GM19238 (cell line): ENCODE data around the gene SNX13.

Experiments used
- DNase-seq: peaks from one replicate; pipeline ENCODE4 v3.0.0; 2011; ENCODE audit warnings: low spot score; ENCODE audit not compliant: insufficient read length

Gene SNX13

GRCh38 chr7:17781491-17782215, 158.6 kb downstream of the SNX13 start:
- DNase-seq = no peak

GRCh38 chr7:17779381-17779780, 160.9 kb downstream of the SNX13 start:
- DNase-seq = no peak

GRCh38 chr7:17774716-17775288, 165.5 kb downstream of the SNX13 start:
- DNase-seq = no peak

GRCh38 chr7:17774248-17774647, 166.0 kb downstream of the SNX13 start:
- DNase-seq = no peak

GRCh38 chr7:17773289-17773626, 167.0 kb downstream of the SNX13 start:
- no peak for DNase-seq

- no peak for DNase-seq
These were observed 167.6 kb downstream of the SNX13 start for GRCh38 chr7:17772581-17773288.

DNA sequence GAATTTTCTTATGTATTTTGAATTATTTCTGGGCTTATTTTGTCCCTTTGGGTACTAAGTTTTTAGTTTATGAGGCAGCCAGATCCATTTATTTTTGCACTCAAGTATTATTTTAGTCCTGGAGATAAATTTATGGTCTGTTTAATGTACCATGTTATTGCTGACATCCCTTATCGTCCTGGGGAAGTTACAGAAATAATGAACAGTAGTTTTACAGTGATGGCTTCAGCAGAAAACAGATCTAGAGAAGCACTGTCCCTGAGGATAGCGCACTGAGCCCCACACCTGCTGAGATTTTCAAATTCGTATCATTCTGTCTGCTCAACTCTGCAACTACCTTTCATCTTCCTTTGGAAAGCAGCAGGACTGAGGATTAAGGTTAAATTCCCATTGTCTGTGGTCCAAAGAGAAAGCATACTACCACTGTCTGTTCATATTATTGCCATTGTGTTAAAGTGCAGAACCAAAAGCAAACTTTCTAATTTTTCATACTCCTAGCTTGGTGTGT, 168.3 kb downstream of the SNX13 start:
- no peak for DNase-seq

DNA sequence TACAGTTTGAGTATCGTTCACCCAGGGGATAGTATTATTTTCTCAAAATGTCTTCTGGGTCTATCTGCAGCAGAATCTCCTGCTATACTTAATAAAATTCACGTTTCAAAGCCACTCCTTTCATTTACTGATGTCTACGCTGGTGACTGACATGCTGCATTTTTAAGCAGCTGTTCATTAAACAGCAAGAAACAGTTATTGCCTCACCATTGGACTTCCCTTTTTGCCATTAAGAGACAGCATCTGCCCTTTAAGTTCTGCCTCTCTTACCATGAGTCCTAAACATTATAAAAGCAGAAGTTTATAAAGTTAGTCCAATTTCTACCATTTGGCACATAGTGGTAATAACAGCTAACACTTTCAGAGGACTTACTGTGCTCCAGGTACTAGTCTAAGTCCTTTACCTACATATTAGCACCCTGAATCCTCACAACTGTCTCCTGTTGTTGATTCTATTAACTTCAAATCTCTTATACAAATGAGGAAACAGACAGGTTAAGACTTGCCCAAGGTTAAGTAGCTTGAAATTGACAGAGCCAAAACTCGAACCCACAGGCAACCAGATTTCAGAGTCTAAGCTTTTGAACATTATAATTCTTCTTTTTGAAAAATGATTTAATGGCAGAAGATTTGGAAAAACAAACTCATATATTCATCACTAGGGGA, 169.5 kb downstream of the SNX13 start:
- no peak for DNase-seq

DNA sequence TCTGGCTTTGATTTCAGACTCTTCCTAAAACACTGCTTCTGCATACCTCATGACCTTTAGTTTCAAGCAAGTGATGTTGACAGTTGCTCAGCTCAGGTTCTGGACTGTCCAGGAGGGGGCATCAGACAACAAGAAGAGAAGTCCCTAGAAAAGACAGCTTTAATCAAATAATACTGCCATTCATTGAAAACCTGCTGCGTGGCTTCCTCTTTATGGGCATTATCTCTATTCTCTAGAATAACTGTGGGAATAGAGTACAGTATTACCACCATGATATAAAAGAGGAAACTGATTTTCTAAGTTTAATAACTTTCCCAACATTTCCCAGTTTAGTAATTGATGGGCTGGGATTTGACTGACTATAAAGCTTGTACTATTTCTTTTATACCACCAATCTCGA, 170.4 kb downstream of the SNX13 start:
- peak; percentile 2 for DNase-seq

DNA sequence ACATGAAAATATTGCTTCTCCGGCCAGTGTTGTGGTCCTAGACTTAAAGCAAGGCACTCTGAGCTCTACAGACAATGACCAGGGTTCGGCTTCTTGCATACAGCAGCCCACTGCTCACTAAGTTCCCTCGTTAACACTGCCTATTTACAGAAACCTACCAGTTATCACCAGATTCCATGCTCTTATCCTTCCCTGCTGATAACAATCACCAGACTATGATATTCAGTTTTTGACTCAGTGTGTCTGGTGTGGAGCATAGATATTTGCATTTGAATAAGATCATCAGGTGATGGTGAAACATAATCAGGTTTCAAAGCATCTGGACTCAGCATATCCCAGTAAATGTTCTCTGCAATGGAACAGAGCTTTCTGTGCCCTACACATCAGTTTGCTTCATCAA, 182.3 kb downstream of the SNX13 start:
- DNase-seq = no peak

GRCh38 chr7:17746020-17746530, 194.2 kb downstream of the SNX13 start:
- no peak for DNase-seq

DNA sequence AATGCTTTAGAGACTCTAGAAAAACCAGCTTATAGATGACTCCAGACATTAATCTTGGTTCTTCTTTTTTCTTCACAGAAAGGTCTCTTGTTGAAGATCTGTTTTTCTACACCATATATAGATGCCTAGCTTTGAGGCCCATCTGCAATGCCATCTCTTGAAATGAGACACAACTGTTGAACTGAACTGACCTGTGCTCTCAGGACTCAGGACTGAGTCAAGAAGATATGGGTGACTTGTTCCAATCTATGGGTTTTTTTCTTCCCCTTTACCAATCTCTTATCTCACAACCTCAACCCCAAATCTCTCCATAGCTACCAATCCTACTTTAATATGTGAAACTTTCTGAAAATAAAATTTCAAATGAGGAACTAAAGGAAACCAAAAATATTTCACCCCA, 194.7 kb downstream of the SNX13 start:
- DNase-seq = no peak

- no peak for DNase-seq
These were observed 197.0 kb downstream of the SNX13 start for GRCh38 chr7:17743316-17743715.

DNA sequence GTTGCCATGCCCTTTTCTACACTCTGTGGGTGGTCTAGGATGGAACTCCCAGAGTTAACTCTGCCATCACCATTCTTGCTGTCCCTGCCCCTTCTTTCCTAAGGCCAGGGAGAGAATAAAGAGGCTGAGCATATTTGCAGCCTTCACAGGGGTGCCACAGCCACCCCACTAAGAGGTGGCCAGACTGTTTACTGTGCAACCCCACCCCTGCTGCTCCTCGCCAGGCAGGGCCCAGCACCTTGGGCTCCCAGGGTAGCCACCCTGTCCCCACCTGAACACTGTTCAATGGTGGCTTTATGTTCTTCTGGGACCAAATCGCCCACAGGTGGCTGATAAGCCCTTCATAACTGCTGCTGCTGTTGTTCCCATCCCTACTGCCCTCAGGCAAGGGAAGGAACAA, 198.9 kb downstream of the SNX13 start:
- DNase-seq = no peak
